HL-60 (cell line): Measurements from ENCODE around the gene NKAIN2.

ENCODE experiments used
- DNase-seq, 2 experiments: peaks; one replicate each; pipeline ENCODE4 v3.0.0-alpha.2; 2010 to 2020; ENCODE audit warnings: low read depth in 1 of 2, low spot score in 1 of 2
- H3K27ac ChIP-seq: fragments of 250-450 bp; sonication (Bioruptor Pico); replicated peaks from 2 replicates; pipeline ENCODE4 v1.5.1; 2020; ENCODE audit warnings: mild to moderate bottlenecking, moderate library complexity
- H3K27me3 ChIP-seq: fragments of 250-450 bp; sonication (Bioruptor Pico); 2 replicates; pipeline ENCODE4 v1.5.1; 2021; ENCODE audit warnings: mild to moderate bottlenecking, moderate library complexity; ENCODE audit not compliant: insufficient read depth, poor library complexity, severe bottlenecking
- H3K4me3 ChIP-seq: replicated peaks from 2 replicates; pipeline ENCODE4 v1.5.1; 2011; ENCODE audit warnings: mild to moderate bottlenecking, control low read depth, low read length; ENCODE audit not compliant: insufficient read depth
- CTCF ChIP-seq: IDR thresholded peaks from one replicate; pipeline ENCODE4 v1.5.1; 2011; ENCODE audit warnings: low read length, control low read depth, inconsistent platforms; ENCODE audit not compliant: insufficient read depth
- GABPA ChIP-seq: IDR thresholded peaks from 2 replicates; pipeline ENCODE4 v1.6.1; 2012; ENCODE audit warnings: low read depth
- POLR2AphosphoS5 ChIP-seq: IDR thresholded peaks from 2 replicates; pipeline ENCODE4 v1.6.1; 2012; ENCODE audit warnings: low read depth
- SPI1 ChIP-seq: IDR thresholded peaks from 2 replicates; pipeline ENCODE4 v1.6.1; 2012; ENCODE audit warnings: low read depth, mild to moderate bottlenecking, borderline replicate concordance
- TF ChIP-seq, protein P1 (sequence below): IDR thresholded peaks from 2 replicates; pipeline ENCODE4 v1.6.1; 2012; ENCODE audit warnings: low read depth; ENCODE audit not compliant: insufficient replicate concordance

The NKAIN2 gene

GRCh38 chr6:123879749-123880148, 76.1 kb downstream of the NKAIN2 start:
- H3K27me3 ChIP-seq, result no peaks in the 10 kb centered on the region
- no peak overlapping the region for H3K4me3 ChIP-seq
- no peak overlapping the region for H3K27ac ChIP-seq
- TF ChIP-seq, protein P1, sequence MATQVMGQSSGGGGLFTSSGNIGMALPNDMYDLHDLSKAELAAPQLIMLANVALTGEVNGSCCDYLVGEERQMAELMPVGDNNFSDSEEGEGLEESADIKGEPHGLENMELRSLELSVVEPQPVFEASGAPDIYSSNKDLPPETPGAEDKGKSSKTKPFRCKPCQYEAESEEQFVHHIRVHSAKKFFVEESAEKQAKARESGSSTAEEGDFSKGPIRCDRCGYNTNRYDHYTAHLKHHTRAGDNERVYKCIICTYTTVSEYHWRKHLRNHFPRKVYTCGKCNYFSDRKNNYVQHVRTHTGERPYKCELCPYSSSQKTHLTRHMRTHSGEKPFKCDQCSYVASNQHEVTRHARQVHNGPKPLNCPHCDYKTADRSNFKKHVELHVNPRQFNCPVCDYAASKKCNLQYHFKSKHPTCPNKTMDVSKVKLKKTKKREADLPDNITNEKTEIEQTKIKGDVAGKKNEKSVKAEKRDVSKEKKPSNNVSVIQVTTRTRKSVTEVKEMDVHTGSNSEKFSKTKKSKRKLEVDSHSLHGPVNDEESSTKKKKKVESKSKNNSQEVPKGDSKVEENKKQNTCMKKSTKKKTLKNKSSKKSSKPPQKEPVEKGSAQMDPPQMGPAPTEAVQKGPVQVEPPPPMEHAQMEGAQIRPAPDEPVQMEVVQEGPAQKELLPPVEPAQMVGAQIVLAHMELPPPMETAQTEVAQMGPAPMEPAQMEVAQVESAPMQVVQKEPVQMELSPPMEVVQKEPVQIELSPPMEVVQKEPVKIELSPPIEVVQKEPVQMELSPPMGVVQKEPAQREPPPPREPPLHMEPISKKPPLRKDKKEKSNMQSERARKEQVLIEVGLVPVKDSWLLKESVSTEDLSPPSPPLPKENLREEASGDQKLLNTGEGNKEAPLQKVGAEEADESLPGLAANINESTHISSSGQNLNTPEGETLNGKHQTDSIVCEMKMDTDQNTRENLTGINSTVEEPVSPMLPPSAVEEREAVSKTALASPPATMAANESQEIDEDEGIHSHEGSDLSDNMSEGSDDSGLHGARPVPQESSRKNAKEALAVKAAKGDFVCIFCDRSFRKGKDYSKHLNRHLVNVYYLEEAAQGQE, result no peak
- TF ChIP-seq GABPA, result no peak
- DNase-seq, result no peak

GRCh38 chr6:123888771-123889513, 85.3 kb downstream of the NKAIN2 start:
- H3K27ac ChIP-seq, result no peak overlapping the region

GRCh38 chr6:123895346-123895745, 91.7 kb downstream of the NKAIN2 start:
- Histone ChIP-seq H3K4me3 (no peak overlapping the region), H3K27ac (no peak overlapping the region), H3K27me3 (no peaks in the 10 kb centered on the region)
- no peak for DNase-seq
- TF ChIP-seq, protein P1, result peak; percentile 73
- TF ChIP-seq POLR2AphosphoS5, result no peak
- no peak for TF ChIP-seq SPI1
- no peak for TF ChIP-seq CTCF
- TF ChIP-seq GABPA, result no peak

More at GRCh38 chr6:123888771-123889513, 85.3 kb downstream of the NKAIN2 start:
- DNase-seq, result no peak
- TF ChIP-seq SPI1 (no peak), POLR2AphosphoS5 (no peak), GABPA (no peak)
- TF ChIP-seq, protein P1, result no peak
- Histone ChIP-seq H3K27me3 (no peaks in the 10 kb centered on the region), H3K4me3 (no peak overlapping the region)

GRCh38 chr6:123895806-123896205, 92.1 kb downstream of the NKAIN2 start:
- H3K27ac ChIP-seq, result no peak overlapping the region

More at GRCh38 chr6:123895806-123896205, 92.1 kb downstream of the NKAIN2 start:
- H3K27me3 ChIP-seq, result no peaks in the 10 kb centered on the region
- TF ChIP-seq POLR2AphosphoS5 (no peak), SPI1 (no peak), CTCF (no peak), GABPA (no peak)
- TF ChIP-seq, protein P1, result no peak
- DNase-seq, result no peak
- no peak overlapping the region for H3K4me3 ChIP-seq
